WTC11 (cell line): Measurements from ENCODE around the gene ZNF367. TPM values are rescaled to one million over a fixed set of nuclear protein-coding genes. Genes with fewer than 3 reads are reported as not detected.
A peak's percentile ranks its signal among the peaks of the same experiment; 100 is the strongest.

Experiments
- ATAC-seq: fragments of 200-7000 bp; cut with Tn5 transposase; 2 replicates; pipeline ENCODE4 v1.10.0; 2021; ENCODE audit warnings: mild to moderate bottlenecking, moderate library complexity
- CTCF ChIA-PET: fragments of 300-600 bp; sonication (Branson Sonifier 250); formaldehyde crosslinking; loops from one replicate; lab custom pipeline; 2021; ENCODE audit warnings: antibody characterized with exemption; lab: Charles Lee
- POLR2A ChIA-PET: fragments of 350-600 bp; sonication (Branson Sonifier 250); formaldehyde crosslinking; loops from one replicate; lab custom pipeline; 2021; ENCODE audit warnings: antibody characterized with exemption; lab: Charles Lee
- DNase-seq: peaks from one replicate; pipeline ENCODE4 v3.0.0; 2021; ENCODE audit warnings: low spot score
- H3K27ac Mint-ChIP-seq: 2 replicates; pipeline ENCODE4 v1.8.0; 2021; ENCODE audit warnings: mixed read lengths
- H3K27me3 Mint-ChIP-seq: 2 replicates; pipeline ENCODE4 v1.8.0; 2021; ENCODE audit warnings: low read depth, mild to moderate bottlenecking, moderate library complexity, mixed read lengths
- H3K36me3 Mint-ChIP-seq: 2 replicates; pipeline ENCODE4 v1.8.0; 2021; ENCODE audit warnings: mixed read lengths
- H3K4me1 Mint-ChIP-seq: 2 replicates; pipeline ENCODE4 v1.8.0; 2022; ENCODE audit warnings: mixed read lengths
- H3K4me3 Mint-ChIP-seq: 2 replicates; pipeline ENCODE4 v1.8.0; 2021; ENCODE audit warnings: mild to moderate bottlenecking, moderate library complexity, mixed read lengths
- H3K9me3 Mint-ChIP-seq: 2 replicates; pipeline ENCODE4 v1.8.0; 2021; ENCODE audit warnings: mixed read lengths
- ATF1 ChIP-seq: sonication (generic); formaldehyde crosslinking; IDR thresholded peaks from 2 replicates; pipeline ENCODE4 v1.8.1; 2023; ENCODE audit warnings: mild to moderate bottlenecking, moderate library complexity, missing genetic modification reagents
- CBFB ChIP-seq: sonication (generic); formaldehyde crosslinking; IDR thresholded peaks from 2 replicates; pipeline ENCODE4 v1.8.1; 2022; ENCODE audit warnings: mild to moderate bottlenecking, low read depth, missing genetic modification reagents
- ETV6 ChIP-seq: sonication (generic); formaldehyde crosslinking; IDR thresholded peaks from 2 replicates; pipeline ENCODE4 v1.8.1; 2022; ENCODE audit warnings: mild to moderate bottlenecking, missing genetic modification reagents
- MXD4 ChIP-seq: fragments of 250-450 bp; sonication (Bioruptor Pico); IDR thresholded peaks from 2 replicates; pipeline ENCODE4 v1.8.0; 2021; ENCODE audit warnings: mild to moderate bottlenecking, moderate library complexity, borderline replicate concordance
- NFATC4 ChIP-seq: fragments of 250-450 bp; sonication (Bioruptor Pico); IDR thresholded peaks from 2 replicates; pipeline ENCODE4 v1.9.0; 2021; ENCODE audit warnings: mild to moderate bottlenecking
- PRRX2 ChIP-seq: fragments of 250-450 bp; sonication (Bioruptor Pico); IDR thresholded peaks from 2 replicates; pipeline ENCODE4 v1.8.0; 2021; ENCODE audit warnings: mild to moderate bottlenecking
- RELA ChIP-seq: sonication (generic); formaldehyde crosslinking; IDR thresholded peaks from 2 replicates; pipeline ENCODE4 v1.8.1; 2022; ENCODE audit warnings: missing genetic modification reagents, mild to moderate bottlenecking, borderline replicate concordance
- TEAD1 ChIP-seq: sonication (generic); formaldehyde crosslinking; IDR thresholded peaks from 2 replicates; pipeline ENCODE4 v1.8.0; 2022; ENCODE audit warnings: mild to moderate bottlenecking, missing genetic modification reagents
- ZNF232 ChIP-seq: sonication (generic); formaldehyde crosslinking; IDR thresholded peaks from 2 replicates; pipeline ENCODE4 v1.8.0; 2022; ENCODE audit warnings: mild to moderate bottlenecking, missing genetic modification reagents
- total RNA-seq: library from RNA; stranded (reverse); gene quantifications from 3 replicates; pipeline ENCODE4 v1.2.3, GENCODE V29; 2021
- TF ChIP-seq, protein P1 (sequence below): sonication (generic); formaldehyde crosslinking; conservative IDR thresholded peaks from 2 replicates; pipeline ENCODE4 v1.8.1; 2023; ENCODE audit warnings: mild to moderate bottlenecking, low read depth, missing genetic modification reagents, moderate library complexity
- TF ChIP-seq, protein P2 (sequence below): sonication (generic); formaldehyde crosslinking; IDR thresholded peaks from 2 replicates; pipeline ENCODE4 v1.8.0; 2023; ENCODE audit warnings: missing genetic modification reagents, mild to moderate bottlenecking, borderline replicate concordance
- TF ChIP-seq, protein P3 (sequence below): sonication (generic); formaldehyde crosslinking; conservative IDR thresholded peaks from 2 replicates; pipeline ENCODE4 v1.8.1; 2022; ENCODE audit warnings: mild to moderate bottlenecking, missing genetic modification reagents
- TF ChIP-seq, protein P4 (sequence below): fragments of 250-450 bp; sonication (Bioruptor Pico); conservative IDR thresholded peaks from 2 replicates; pipeline ENCODE4 v1.9.0; 2021; ENCODE audit warnings: mild to moderate bottlenecking
- TF ChIP-seq, protein P5 (sequence below): sonication (generic); formaldehyde crosslinking; IDR thresholded peaks from 2 replicates; pipeline ENCODE4 v1.8.0; 2022; ENCODE audit warnings: mild to moderate bottlenecking, missing genetic modification reagents
- TF ChIP-seq, protein P6 (sequence below): fragments of 200-600 bp; IDR thresholded peaks from 2 replicates; pipeline ENCODE4 v1.8.0; 2022; ENCODE audit warnings: antibody characterized with exemption

Gene ZNF367
- total RNA-seq, 1 experiment from 2014 or later: 7.4 TPM

DNA sequence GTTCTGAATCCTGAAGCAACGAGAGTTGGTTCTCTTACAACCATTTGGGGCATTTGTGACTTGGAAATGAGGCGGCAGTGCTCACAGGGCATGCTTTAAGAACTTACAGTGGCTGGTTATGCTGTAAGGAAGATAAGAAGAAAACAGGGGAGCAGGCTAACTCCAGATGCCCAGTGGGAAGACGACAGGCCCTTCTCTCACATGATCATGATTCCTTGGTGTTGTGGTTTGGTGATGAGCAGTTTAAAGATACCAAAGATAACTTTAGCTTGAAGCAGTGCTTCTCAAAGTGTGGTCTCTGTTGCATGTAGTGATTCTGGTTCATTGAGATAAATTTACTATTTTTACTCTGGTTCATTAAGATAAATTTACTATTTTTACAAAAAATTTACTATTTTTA, 29.2 kb upstream of the ZNF367 start (continued):
- TF ChIP-seq, protein P1, sequence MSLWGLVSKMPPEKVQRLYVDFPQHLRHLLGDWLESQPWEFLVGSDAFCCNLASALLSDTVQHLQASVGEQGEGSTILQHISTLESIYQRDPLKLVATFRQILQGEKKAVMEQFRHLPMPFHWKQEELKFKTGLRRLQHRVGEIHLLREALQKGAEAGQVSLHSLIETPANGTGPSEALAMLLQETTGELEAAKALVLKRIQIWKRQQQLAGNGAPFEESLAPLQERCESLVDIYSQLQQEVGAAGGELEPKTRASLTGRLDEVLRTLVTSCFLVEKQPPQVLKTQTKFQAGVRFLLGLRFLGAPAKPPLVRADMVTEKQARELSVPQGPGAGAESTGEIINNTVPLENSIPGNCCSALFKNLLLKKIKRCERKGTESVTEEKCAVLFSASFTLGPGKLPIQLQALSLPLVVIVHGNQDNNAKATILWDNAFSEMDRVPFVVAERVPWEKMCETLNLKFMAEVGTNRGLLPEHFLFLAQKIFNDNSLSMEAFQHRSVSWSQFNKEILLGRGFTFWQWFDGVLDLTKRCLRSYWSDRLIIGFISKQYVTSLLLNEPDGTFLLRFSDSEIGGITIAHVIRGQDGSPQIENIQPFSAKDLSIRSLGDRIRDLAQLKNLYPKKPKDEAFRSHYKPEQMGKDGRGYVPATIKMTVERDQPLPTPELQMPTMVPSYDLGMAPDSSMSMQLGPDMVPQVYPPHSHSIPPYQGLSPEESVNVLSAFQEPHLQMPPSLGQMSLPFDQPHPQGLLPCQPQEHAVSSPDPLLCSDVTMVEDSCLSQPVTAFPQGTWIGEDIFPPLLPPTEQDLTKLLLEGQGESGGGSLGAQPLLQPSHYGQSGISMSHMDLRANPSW (CRISPR knock-in tag): no peak
- TF ChIP-seq ATF1 (CRISPR knock-in tag) (no peak), RELA (CRISPR knock-in tag) (no peak), MXD4 (CRISPR knock-in tag) (no peak), CBFB (CRISPR knock-in tag) (no peak), PRRX2 (no peak), NFATC4 (CRISPR knock-in tag) (no peak), TEAD1 (no peak)
- TF ChIP-seq, protein P2, sequence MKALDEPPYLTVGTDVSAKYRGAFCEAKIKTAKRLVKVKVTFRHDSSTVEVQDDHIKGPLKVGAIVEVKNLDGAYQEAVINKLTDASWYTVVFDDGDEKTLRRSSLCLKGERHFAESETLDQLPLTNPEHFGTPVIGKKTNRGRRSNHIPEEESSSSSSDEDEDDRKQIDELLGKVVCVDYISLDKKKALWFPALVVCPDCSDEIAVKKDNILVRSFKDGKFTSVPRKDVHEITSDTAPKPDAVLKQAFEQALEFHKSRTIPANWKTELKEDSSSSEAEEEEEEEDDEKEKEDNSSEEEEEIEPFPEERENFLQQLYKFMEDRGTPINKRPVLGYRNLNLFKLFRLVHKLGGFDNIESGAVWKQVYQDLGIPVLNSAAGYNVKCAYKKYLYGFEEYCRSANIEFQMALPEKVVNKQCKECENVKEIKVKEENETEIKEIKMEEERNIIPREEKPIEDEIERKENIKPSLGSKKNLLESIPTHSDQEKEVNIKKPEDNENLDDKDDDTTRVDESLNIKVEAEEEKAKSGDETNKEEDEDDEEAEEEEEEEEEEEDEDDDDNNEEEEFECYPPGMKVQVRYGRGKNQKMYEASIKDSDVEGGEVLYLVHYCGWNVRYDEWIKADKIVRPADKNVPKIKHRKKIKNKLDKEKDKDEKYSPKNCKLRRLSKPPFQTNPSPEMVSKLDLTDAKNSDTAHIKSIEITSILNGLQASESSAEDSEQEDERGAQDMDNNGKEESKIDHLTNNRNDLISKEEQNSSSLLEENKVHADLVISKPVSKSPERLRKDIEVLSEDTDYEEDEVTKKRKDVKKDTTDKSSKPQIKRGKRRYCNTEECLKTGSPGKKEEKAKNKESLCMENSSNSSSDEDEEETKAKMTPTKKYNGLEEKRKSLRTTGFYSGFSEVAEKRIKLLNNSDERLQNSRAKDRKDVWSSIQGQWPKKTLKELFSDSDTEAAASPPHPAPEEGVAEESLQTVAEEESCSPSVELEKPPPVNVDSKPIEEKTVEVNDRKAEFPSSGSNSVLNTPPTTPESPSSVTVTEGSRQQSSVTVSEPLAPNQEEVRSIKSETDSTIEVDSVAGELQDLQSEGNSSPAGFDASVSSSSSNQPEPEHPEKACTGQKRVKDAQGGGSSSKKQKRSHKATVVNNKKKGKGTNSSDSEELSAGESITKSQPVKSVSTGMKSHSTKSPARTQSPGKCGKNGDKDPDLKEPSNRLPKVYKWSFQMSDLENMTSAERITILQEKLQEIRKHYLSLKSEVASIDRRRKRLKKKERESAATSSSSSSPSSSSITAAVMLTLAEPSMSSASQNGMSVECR (CRISPR knock-in tag): no peak
- TF ChIP-seq, all 79 proteins: peak for 0

DNA sequence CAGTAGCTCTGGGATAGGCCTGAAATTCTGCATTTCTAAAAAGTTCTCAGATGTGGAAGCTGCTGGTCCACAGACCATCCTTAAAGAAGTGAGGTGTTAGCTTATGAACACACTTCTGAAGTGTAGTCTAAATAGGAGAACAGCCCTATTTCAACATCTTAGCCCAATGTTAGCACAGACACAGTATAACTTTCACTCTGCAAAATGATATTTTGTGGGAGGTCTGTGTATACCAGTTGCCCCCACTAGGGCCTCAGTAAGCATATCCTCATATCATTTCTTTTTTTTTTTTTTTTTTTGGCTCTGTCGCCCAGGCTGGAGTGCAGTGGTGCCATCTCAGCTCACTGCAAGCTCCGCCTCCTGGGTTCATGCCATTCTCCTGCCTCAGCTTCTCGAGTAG, 24.3 kb upstream of the ZNF367 start:
- CTCF ChIA-PET: interaction anchor here (0.6 to 2.2 kb wide), 39 partner anchors 8 to 412 kb away, joined by 3 to 25 read pairs (median 4); partner anchors contain the start of genes HABP4 and ZNF782
- Mint-ChIP-seq H3K4me3 (no peak overlapping the region), H3K4me1 (no peaks in the 10 kb centered on the region), H3K36me3 (no peaks in the 10 kb centered on the region), H3K27ac (no peak overlapping the region), H3K27me3 (peaks cover 3% of the 10 kb centered on the region; the same call in 1 of the 2 replicates), H3K9me3 (no peaks in the 10 kb centered on the region)
- DNase-seq (no peak), ATAC-seq (no peak; the same call in 1 of the 2 replicates)
- POLR2A ChIA-PET: no interaction called here
- TF ChIP-seq, protein P3, sequence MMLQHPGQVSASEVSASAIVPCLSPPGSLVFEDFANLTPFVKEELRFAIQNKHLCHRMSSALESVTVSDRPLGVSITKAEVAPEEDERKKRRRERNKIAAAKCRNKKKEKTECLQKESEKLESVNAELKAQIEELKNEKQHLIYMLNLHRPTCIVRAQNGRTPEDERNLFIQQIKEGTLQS (CRISPR knock-in tag): no peak
- TF ChIP-seq, protein P4, sequence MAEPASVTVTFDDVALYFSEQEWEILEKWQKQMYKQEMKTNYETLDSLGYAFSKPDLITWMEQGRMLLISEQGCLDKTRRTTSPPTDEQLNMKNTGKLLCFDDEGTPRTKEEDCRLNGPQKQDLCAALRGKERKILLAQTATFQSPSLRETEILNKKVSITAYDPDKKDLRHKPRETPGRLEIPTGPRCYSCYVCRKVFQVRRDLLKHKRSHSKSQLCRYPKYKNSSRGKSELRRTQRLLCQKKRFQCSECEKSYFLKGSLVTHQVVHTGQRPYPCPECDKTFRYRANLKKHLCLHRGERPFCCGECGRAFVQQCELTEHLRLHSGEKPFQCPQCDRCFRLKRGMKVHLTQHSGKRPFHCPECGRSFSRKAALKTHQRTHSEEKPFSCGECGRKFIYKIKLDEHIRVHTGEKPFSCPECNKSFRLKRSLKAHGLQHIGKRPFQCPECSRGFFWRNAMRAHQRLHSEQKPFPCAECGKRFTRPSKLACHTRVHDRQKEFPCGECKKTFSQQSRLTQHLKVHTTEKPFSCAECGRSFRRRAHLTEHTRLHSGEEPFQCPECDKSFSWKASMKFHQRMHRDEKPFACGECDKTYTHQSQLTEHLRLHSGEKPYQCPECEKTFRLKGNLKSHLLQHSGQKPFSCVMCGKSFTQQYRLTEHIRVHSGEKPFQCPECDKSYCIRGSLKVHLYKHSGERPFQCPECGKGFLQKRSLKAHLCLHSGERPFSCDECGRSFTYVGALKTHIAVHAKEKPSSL: no peak
- TF ChIP-seq ETV6 (CRISPR knock-in tag) (no peak), ZNF232 (CRISPR knock-in tag) (no peak)

DNA sequence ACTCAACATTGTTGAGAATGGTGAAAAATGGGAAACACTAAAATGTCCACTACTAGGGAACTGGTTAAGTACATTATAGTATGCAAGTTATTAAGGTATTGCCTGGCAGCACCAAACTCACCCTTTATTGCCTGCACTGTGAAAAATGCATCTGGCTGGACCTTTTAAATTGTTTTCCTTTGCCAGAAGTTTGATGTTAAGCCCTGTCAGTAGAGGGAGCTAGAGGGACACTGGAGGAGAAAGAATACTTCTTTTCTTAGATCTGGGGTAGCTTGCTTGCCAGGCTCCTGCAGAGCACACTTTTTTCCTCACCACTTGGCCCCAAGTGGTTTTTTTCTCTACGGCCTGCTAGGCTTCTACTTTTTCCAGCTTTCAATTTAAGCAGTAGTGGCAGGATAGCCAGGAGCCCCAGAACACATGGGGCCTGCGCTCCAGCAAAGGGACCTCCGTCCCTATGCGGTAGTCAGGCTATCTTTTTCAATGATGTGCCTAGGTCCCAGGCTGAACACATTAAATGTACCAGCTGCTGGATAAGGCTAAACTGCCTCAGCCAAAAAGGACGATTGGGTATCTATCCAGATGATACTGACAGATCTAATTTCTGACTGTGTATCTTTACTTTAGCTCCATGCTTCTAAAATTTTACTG, 23.8 kb upstream of the ZNF367 start:
- no peak overlapping the region for H3K4me3 Mint-ChIP-seq
- ATAC-seq: peak; percentile 60

More for the DNA sequence above, 23.8 kb upstream of the ZNF367 start:
- H3K4me1 Mint-ChIP-seq: no peaks in the 10 kb centered on the region
- no peaks in the 10 kb centered on the region for H3K9me3 Mint-ChIP-seq
- CTCF ChIA-PET: interaction anchor here (0.5 to 2.2 kb wide), 39 partner anchors 8 to 412 kb away, joined by 3 to 25 read pairs (median 4); partner anchors contain the start of genes HABP4 and ZNF782
- POLR2A ChIA-PET: no interaction called here
- DNase-seq: no peak
- no peaks in the 10 kb centered on the region for H3K36me3 Mint-ChIP-seq
- TF ChIP-seq, protein P5, sequence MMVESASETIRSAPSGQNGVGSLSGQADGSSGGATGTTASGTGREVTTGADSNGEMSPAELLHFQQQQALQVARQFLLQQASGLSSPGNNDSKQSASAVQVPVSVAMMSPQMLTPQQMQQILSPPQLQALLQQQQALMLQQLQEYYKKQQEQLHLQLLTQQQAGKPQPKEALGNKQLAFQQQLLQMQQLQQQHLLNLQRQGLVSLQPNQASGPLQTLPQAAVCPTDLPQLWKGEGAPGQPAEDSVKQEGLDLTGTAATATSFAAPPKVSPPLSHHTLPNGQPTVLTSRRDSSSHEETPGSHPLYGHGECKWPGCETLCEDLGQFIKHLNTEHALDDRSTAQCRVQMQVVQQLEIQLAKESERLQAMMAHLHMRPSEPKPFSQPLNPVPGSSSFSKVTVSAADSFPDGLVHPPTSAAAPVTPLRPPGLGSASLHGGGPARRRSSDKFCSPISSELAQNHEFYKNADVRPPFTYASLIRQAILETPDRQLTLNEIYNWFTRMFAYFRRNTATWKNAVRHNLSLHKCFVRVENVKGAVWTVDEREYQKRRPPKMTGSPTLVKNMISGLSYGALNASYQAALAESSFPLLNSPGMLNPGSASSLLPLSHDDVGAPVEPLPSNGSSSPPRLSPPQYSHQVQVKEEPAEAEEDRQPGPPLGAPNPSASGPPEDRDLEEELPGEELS (CRISPR knock-in tag): no peak
- TF ChIP-seq, protein P6, sequence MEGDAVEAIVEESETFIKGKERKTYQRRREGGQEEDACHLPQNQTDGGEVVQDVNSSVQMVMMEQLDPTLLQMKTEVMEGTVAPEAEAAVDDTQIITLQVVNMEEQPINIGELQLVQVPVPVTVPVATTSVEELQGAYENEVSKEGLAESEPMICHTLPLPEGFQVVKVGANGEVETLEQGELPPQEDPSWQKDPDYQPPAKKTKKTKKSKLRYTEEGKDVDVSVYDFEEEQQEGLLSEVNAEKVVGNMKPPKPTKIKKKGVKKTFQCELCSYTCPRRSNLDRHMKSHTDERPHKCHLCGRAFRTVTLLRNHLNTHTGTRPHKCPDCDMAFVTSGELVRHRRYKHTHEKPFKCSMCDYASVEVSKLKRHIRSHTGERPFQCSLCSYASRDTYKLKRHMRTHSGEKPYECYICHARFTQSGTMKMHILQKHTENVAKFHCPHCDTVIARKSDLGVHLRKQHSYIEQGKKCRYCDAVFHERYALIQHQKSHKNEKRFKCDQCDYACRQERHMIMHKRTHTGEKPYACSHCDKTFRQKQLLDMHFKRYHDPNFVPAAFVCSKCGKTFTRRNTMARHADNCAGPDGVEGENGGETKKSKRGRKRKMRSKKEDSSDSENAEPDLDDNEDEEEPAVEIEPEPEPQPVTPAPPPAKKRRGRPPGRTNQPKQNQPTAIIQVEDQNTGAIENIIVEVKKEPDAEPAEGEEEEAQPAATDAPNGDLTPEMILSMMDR: peak; percentile 51
- no peak overlapping the region for H3K27ac Mint-ChIP-seq
- H3K27me3 Mint-ChIP-seq: no peaks in the 10 kb centered on the region; the same call in 1 of the 2 replicates
